HG02885 (cell line): ENCODE measurements around the gene TEX22.

Experiments used
- ATAC-seq: cut with Tn5 transposase; IDR thresholded peaks from one replicate; pipeline ENCODE4 v1.9.1; 2021; ENCODE audit warnings: mild to moderate bottlenecking; ENCODE audit not compliant: unreplicated experiment, poor library complexity

The TEX22 gene

DNA sequence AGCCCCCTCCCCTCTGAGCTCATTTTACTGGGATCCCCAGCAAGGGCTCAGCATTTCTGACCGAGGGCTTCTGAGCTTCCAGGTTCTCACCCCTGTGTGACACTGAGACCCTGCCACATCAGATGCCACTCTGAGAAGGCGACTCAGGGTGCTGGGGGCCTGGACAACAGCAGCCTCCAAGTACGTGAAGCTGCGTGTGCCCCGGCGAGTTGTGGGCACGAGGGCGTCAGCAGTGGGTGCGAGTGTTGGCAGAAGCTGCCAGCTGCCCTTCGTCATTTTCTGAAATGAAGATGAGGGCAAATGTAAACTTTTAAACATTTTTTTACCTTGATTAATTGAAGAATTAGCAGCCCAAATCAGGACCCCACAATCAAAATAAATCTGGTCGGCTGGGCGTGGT, 32.7 kb upstream of the TEX22 start:
- ATAC-seq = no peak

DNA sequence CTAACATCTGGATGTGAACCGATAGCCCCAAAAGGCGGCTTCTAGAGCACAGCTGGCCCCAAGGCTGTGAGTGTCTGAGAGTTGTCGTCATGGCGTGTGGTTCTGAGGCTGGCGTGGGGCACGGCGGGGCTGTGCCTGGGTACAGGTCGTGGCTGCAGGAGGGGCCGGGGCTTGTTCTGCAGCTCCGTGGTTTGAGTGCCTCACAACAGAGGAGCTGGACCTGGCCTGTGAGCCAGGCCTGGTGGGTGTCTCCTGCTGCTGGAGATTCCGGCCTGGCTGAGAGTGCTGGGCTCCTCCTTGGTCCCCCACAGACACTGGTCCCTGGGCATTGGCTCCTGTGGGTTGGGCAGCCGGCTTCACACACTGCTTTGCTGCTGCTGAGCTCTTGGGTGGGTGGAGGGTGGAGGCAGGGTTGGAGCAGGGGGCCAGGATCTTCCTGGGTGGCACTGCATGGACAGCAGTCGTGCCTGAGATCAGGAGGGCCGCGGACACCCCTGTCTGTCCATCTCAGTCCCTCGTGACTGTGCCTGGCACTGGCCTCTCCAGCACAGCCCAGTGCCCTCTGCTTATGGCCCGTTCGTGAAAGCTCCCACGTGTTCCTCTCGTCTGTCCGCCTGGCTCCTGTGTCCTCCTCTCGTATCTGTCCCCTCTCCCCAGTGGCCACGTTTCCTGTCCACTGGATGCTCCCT, 31.8 kb upstream of the TEX22 start:
- no peak for ATAC-seq

GRCh38 chr14:105367116-105368031, 31.0 kb upstream of the TEX22 start:
- ATAC-seq = no peak

DNA sequence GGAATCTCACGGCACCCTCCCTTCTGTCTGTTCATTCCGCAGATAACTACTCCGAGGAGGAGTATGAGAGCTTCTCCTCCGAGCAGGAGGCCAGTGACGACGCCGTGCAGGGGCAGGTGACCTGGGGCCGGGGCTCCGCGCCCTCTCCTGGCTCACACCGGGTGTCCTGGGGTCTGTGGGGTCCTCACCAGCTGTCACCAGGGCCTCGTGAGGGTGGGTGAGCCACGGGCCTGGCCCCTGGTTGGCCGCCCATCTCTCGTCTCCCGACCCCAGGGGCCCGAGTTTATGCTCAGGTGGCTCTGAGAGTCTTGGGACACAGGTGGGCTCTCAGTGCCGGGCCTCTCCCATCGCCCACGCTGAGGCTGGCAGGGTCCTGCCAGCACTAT, 30.3 kb upstream of the TEX22 start:
- no peak for ATAC-seq

DNA sequence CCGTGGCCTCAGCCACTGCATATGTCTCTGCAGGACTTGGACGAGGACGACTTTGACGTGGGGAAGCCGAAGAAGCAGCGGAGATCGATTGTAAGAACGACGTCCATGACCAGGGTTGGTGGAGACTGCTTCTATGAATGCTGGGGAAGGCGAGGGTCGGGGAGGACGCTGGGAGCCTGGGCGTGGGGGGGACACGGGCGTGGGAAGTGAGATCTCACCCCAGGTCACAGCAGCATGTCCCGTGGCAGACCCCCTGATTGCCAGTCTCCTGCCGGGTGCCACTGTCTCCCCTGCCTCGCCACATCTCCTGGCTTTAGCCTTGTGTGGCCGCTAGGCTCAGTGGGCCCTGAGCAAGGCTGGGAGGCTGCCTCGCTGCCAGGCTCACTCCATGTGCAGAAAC, 29.9 kb upstream of the TEX22 start:
- ATAC-seq = no peak

DNA sequence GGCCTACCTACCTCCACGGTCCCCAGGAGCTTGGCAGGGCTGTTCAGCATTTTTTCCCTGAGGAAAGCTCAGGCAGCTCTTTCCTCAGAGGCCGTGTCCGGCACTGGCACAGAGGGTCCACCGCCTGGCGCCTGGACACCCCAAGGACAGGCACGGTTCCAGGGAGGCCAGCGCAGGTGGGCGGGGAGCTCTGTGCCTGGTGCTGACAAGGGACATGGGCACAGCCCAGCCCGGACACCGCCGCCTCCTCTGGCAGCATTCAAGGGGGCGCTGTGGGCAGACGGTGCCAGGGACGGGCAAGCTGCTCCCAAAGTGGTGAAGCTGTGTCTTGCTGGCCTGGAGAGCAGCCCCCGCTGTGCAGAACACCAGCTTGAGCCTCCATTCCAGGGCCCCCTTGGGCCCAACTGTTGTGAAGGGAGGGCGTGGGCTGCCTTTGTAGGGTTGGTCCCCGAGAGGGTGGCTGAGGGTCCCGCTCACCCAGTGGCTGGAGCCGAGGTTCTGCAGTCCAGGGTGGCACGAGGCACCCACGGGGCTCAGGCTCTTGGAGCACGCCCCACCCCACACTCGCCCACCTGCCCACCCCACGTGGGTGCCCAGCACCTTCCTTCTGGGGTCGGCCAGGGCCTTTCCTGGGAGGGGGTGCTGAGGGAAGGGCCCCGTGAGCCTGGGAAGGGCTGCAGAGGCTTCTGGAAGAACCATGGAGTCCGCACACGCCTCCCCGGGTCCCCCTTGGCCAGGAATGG, 29.3 kb upstream of the TEX22 start:
- ATAC-seq = no peak

DNA sequence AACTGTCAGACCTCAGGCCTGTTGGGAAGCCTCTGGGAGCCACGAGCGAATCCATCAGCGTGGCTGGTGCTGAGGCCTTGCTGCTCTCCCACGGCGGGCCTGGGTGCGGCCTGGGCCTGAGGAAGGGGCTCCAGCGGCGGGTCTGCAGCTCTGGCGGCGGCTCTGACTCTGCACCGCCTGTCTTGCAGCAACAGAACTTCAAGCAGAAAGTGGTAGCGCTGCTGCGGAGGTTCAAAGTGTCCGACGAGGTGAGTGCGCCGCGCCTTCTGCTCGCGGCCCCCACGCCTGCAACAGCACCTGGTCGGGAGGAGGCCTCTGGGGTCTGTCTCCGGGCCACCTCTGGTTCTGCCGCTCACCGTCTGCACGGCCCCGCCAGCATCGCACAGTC, 28.7 kb upstream of the TEX22 start:
- no peak for ATAC-seq

DNA sequence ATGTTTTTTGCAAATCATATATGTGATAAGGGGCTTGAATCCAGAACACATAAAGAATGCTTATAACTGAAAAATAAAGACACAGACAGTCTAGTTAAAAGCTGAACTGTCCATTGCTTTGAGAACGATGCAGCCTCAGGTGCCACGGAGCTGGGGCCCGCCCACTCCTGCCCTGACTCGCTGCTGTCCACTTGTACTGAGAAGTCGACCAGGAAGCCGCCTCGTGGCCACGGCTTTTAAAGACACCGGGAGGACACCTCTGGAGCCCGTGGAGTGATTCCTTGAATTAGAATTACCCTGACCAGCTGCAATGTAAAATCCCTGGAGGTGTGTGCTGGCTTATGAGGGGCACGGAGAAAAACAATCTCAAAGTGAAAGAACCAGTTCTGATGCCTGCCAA, 23.9 kb upstream of the TEX22 start:
- no peak for ATAC-seq

- no peak for ATAC-seq
Observed at GRCh38 chr14:105375635-105376057, 22.7 kb upstream of the TEX22 start.

- no peak for ATAC-seq
Observed at GRCh38 chr14:105376521-105377440, 21.6 kb upstream of the TEX22 start.

- ATAC-seq = no peak
Observed at GRCh38 chr14:105377555-105378182, 20.7 kb upstream of the TEX22 start.

GRCh38 chr14:105378199-105378598, 20.1 kb upstream of the TEX22 start:
- no peak for ATAC-seq

- no peak for ATAC-seq
Observed at GRCh38 chr14:105378873-105379685, 19.3 kb upstream of the TEX22 start.

GRCh38 chr14:105379946-105380345, 18.4 kb upstream of the TEX22 start:
- no peak for ATAC-seq

DNA sequence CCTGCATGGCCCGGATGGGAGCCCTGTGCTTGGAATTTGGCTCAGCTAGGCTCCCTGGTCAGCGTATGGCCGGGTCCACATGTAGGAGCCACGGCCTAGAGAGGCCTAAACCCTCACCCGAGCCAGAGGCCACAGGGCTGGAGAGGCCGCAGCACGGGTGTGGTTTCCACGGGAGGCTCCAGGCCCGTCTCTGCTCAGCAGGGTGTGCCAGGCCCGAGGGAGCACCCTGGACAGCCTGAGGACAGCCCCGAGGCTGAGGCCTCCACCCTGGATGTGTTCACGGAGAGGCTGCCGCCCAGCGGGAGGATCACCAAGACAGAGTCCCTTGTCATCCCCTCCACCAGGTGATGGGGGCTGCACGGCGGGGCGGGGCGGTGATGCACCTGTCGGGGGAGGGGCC, 17.6 kb upstream of the TEX22 start:
- ATAC-seq = no peak

GRCh38 chr14:105381446-105382342, 16.6 kb upstream of the TEX22 start:
- ATAC-seq = no peak

DNA sequence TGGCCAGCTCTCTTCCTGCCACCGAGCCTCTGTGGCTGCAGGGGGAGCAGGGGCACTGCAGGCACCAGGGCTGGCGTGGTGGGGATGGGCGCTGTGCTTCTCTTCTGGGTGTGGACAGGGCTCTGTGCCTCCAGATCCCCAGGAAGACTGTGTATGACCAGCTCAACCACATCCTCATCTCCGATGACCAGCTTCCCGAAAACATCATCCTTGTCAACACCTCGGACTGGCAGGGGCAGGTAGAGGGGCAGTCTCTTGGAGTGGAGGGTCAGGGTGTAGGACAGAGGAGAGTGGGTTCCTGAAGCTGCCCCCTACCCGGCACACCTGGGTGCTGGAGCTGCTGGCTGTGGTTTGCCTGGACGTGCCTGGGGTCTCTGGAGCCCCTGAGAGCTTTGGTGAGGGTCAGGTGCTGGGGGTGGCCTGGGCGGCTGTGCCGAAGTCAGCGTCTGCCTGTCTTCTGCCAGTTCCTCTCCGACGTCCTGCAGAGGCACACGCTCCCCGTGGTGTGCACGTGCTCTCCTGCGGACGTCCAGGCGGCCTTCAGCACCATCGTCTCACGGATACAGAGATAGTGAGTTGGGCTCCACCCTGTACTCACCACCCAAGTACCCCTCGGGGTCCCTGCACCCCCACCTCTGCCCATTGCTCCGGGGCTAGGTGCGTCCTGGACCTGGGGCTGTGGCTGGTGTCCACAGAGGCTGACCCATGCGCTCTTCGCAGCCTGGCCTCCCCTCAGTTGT, 15.8 kb upstream of the TEX22 start:
- no peak for ATAC-seq
